Stimulated activated CD8-positive, alpha-beta memory T cell treated with anti-CD3 and anti-CD28 coated beads, Interleukin-4, amount 100 ng/mL, for 1 hour (primary cell): Measurements from ENCODE around the gene CBX2.

Source experiments
- DNase-seq, 2 donors: peaks; one replicate each; pipeline ENCODE4 v3.0.0-alpha.2; 2020; ENCODE audit warnings: low read depth in 2 of 2, low spot score in 1 of 2

The CBX2 gene

GRCh38 chr17:79811011-79811867 lies 33.3 kb downstream of the CBX2 start:
- no peak for DNase-seq

- DNase-seq = no peak
Observed at GRCh38 chr17:79811868-79812352, 34.0 kb downstream of the CBX2 start.

- DNase-seq = no peak
Observed at GRCh38 chr17:79812353-79813258, 34.7 kb downstream of the CBX2 start.

- no peak for DNase-seq
Observed at GRCh38 chr17:79813297-79814126, 35.6 kb downstream of the CBX2 start.

- no peak for DNase-seq
Observed at GRCh38 chr17:79814127-79814973, 36.4 kb downstream of the CBX2 start.

- no peak for DNase-seq
Observed at GRCh38 chr17:79814974-79815835, 37.3 kb downstream of the CBX2 start.

- DNase-seq = no peak
Observed at GRCh38 chr17:79815836-79816461, 38.0 kb downstream of the CBX2 start.

- DNase-seq = no peak
Observed at GRCh38 chr17:79818026-79818758, 40.2 kb downstream of the CBX2 start.

- DNase-seq = no peak
Observed at GRCh38 chr17:79819085-79819484, 41.1 kb downstream of the CBX2 start.

GRCh38 chr17:79819534-79820276 lies 41.8 kb downstream of the CBX2 start:
- DNase-seq = no peak

- no peak for DNase-seq
Observed at GRCh38 chr17:79820959-79821330, 43.0 kb downstream of the CBX2 start.

GRCh38 chr17:79821331-79822095 lies 43.6 kb downstream of the CBX2 start:
- DNase-seq = no peak

GRCh38 chr17:79822583-79823124 lies 44.7 kb downstream of the CBX2 start:
- DNase-seq = no peak

GRCh38 chr17:79824234-79824633 lies 46.3 kb downstream of the CBX2 start:
- no peak for DNase-seq

- DNase-seq = no peak
Observed at GRCh38 chr17:79824893-79825579, 47.1 kb downstream of the CBX2 start.

GRCh38 chr17:79825580-79825921 lies 47.6 kb downstream of the CBX2 start:
- no peak for DNase-seq
